Measurements from ENCODE around the gene SMCO4.

Gene SMCO4

GRCh38 chr11:93543292-93543977, at the start of gene SMCO4:
Gene SMCO4, minus strand, starts transcription at chr11:93543391. Its CDS starts 64,202 bp downstream, at chr11:93479189.
- DNase-seq (ENCODE audit: low spot score) = peak; percentile 85

DNA sequence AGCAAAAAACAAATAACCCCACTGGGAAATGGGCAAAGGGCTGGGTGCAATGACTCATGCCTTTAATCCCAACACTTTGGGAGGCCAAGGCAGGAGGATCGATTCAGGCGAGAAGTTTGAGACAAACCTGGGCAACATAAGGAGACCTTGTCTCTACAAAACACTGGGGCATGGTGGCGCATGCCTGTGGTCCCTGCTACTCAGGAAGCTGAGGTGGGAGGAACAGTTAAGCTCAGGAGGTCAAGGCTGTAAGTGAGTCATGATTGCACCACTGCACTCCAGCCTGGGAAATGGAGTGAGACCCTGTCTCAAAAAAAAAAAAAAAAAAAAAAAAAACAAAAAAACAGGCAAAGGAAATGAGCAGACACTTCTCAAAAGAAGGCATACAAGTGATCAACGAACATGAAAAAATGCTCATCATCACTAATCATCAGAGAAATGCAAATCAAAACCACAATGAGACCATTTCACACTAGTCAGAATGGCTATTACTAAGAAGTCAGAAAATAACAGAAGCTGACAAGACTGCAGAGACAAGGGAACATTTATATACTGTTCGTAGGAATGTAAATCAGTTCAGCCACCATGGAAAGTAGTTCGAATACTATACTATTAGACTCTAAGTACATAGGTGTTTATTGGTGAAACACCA, 48.2 kb upstream of the SMCO4 start:
- peak; percentile 73 for DNase-seq (ENCODE audit: low spot score)

GRCh38 chr11:93589347-93589746, 46.2 kb upstream of the SMCO4 start:
- no peak for DNase-seq (ENCODE audit: low spot score)

DNA sequence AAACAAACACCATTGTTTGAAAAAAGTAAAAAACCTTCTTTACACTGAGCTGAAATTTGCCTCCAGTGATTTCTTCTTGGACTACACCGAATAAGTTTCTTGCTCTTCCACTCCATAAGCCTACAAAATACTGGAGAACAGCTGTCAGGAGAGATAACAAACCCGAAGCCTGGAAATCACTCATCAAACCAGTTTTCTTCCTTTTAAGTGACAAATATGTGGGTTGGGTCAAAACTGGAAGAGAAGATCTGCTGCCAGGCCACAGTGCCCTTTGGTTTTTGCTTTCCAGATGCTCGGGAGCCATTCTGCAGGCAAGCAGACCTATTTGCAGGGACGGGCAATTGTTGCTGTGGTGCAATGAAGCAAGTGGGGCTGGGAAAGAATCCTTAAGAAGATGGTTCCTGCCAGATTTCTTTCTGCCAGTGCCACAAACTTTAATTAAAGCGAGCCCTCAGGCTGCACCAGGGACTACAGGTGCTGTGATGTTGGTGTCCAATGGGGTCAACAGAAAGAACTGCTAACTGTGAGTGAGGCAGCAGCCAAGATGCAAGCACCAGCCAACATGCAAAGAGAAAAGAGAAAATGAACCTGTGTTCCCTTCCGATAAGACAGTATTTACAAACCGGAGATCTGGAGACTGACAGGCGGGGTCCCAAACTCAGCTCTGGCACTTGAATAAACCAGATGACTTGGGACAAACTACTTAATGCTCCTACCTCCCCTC, 44.8 kb upstream of the SMCO4 start:
- DNase-seq (ENCODE audit: low spot score) = no peak

GRCh38 chr11:93587425-93587824, 44.2 kb upstream of the SMCO4 start:
- peak; percentile 19 for DNase-seq (ENCODE audit: low spot score)

GRCh38 chr11:93585758-93586157, 42.6 kb upstream of the SMCO4 start:
- peak; percentile 76 for DNase-seq (ENCODE audit: low spot score)

GRCh38 chr11:93583490-93583889, 40.3 kb upstream of the SMCO4 start:
- no peak for DNase-seq (ENCODE audit: low spot score)

- DNase-seq (ENCODE audit: low spot score) = no peak
Observed at GRCh38 chr11:93579187-93579751, 36.1 kb upstream of the SMCO4 start.

DNA sequence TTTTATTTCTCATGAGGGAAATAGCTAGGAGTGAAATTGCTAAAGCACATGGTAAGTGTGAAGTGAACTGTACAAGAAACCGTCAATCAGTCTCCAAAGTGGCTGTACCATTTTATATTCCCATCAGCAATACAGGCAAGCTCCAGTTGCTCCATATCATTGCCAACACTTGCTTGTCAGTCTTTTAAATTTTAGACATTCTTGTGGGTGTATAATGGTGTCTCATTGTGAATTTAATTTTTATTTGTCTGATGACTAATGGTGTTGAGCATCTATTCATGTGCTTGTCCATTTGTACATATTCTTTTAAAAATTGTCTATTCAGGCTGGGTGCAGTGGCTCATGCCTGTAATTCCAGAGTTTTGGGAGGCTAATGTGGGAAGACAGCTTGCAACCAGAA, 34.1 kb upstream of the SMCO4 start:
- DNase-seq (ENCODE audit: low spot score) = peak; percentile 55

GRCh38 chr11:93576870-93577269, 33.7 kb upstream of the SMCO4 start:
- DNase-seq (ENCODE audit: low spot score) = peak; percentile 40

DNA sequence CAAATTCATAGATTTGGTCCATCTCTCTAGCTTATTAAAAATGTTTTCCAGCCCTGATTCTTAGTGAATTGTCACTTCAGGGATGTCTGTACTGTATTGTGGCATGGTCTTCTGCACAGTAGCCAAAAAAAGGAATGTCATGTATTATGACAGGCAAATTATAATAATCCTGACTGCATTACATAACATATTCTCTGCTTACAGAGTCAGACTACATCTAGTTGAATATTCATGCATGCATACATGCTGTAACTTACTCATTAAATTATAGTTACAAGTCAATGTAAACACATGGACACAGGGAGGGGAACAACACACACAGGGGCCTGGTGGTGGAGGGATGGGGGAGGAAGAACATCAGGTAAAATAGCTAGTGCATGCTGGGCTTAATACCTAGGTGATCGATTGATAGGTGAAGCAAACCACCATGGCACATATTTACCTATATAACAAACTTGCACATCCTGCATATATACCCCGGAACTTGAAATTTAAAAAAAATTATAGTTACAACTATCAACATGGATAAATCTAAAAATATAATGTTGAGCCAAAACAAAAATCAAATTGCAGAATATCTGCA, 31.5 kb upstream of the SMCO4 start:
- no peak for DNase-seq (ENCODE audit: low spot score)

- peak; percentile 20 for DNase-seq (ENCODE audit: low spot score)
Observed at GRCh38 chr11:93573184-93573583, 30.0 kb upstream of the SMCO4 start.

DNA sequence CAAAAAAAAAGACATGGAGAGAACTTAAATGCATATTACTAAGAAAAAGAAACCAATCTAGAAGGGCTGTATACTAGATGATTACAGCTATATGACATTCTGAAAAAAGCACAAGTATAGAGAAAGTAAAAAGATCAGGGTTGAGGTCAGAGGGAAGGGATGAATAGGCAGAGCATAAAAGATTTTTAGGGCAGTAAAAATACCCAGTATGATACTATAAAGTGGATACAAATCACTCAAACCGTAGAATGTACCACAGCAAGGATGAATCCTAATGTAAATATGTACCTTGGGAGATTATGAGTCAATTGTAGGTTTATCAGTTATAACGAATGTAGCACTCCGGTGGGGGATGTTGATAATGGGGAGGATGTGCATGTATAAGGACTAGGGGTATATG, 29.4 kb upstream of the SMCO4 start:
- DNase-seq (ENCODE audit: low spot score) = no peak

GRCh38 chr11:93572171-93572570, 29.0 kb upstream of the SMCO4 start:
- no peak for DNase-seq (ENCODE audit: low spot score)

DNA sequence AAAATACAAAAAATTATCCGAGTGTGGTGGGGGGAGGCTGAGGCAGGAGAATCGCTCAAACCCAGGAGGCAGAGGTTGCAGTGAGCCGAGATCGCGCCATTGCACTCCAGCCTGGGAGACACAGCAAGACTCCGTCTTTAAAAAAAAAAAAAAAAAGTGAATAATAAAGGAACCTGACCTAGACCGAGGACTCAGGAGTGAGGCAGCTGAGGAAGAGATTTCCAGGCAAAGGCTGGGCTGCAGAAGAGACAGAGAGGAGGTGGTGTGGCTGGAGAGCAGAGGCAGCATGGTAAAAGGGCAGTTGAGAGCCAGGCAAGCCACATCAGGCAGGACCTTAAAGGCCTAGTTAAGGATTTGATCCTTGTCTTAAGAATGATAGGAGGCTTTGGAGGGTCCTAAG, 28.4 kb upstream of the SMCO4 start:
- no peak for DNase-seq (ENCODE audit: low spot score)

- peak; percentile 67 for DNase-seq (ENCODE audit: low spot score)
Observed at GRCh38 chr11:93570759-93571413, 27.7 kb upstream of the SMCO4 start.

- no peak for DNase-seq (ENCODE audit: low spot score)
Observed at GRCh38 chr11:93569496-93569895, 26.3 kb upstream of the SMCO4 start.

- no peak for DNase-seq (ENCODE audit: low spot score)
Observed at GRCh38 chr11:93568726-93569125, 25.5 kb upstream of the SMCO4 start.

GRCh38 chr11:93567401-93567895, 24.3 kb upstream of the SMCO4 start:
- peak; percentile 39 for DNase-seq (ENCODE audit: low spot score)

DNA sequence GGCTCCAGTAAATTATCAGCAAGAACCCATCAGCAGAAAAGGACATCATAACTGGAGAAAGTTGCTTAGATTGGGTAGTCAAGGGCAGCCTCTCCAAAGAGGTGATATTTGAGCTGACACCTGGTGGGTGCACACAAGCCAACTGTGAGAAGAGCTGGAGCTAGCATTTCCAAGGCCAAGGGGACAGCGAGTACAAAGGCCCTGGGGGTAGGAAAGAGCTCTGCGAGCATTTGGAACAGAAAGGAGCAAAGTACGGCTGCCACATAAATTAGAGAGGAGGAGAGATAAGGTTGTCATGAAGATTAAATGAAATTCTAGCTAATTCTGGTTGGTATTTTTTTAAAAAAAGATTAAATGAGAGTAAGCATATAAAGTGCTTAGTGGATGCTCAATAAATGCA, 21.7 kb upstream of the SMCO4 start:
- DNase-seq (ENCODE audit: low spot score) = no peak

DNA sequence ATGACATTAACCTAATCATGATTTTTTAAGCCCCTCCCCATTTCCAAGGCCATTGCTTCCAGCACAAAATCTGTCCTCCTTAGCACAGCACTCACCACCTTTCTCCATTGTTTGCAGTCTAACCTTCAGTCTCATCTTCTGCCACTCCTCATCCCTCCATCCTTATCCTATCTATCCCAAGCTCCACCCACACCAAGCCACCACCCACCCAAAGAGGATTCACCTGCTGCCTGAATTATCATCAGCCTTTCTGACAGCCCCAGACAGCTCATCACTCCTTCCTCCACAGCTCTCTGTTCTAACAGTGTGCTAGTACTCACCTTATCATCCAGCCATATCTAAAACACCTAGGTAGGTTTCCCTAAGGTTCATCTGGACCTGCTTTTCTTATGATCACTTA, 20.7 kb upstream of the SMCO4 start:
- no peak for DNase-seq (ENCODE audit: low spot score)
